Upper lobe of right lung (tissue), 1 donor: ENCODE measurements around the gene GRAMD1B. TPM values are rescaled to one million over a fixed set of nuclear protein-coding genes. Genes with fewer than 3 reads are reported as not detected.
A peak's percentile ranks its signal among the peaks of the same experiment; 100 is the strongest.

Source experiments
- ATAC-seq: fragments of 200-7000 bp; cut with Tn5 transposase; one replicate; pipeline ENCODE4 v1.9.1; 2020; ENCODE audit warnings: mild to moderate bottlenecking, moderate library complexity
- DNase-seq: peaks from one replicate; pipeline ENCODE4 v3.0.0-alpha.2; 2020
- H3K27ac ChIP-seq: fragments of 200-600 bp; one replicate; pipeline ENCODE4 v1.8.0; 2022
- H3K27me3 ChIP-seq: fragments of 200-600 bp; one replicate; pipeline ENCODE4 v1.8.0; 2022; ENCODE audit warnings: mild to moderate bottlenecking
- H3K36me3 ChIP-seq: fragments of 200-600 bp; one replicate; pipeline ENCODE4 v1.8.0; 2022
- H3K4me1 ChIP-seq: fragments of 200-600 bp; one replicate; pipeline ENCODE4 v1.8.0; 2022
- H3K4me3 ChIP-seq: fragments of 200-600 bp; one replicate; pipeline ENCODE4 v1.8.0; 2022; ENCODE audit warnings: mild to moderate bottlenecking
- H3K9me3 ChIP-seq: fragments of 200-600 bp; one replicate; pipeline ENCODE4 v1.8.0; 2022
- intact Hi-C: fragments of 100-400 bp; cut with DNase I; formaldehyde crosslinking; loops from one replicate; pipeline ENCODE4 v1.11.0; 2022
- microRNA-seq: library from miRNA; unstranded; fragments of <30 nt; microRNA quantifications from one replicate; pipeline ENCODE4 v1.2.0, GENCODE V29; 2020; ENCODE audit warnings: borderline microRNAs expressed
- total RNA-seq: library from RNA; stranded (reverse); fragmentation: NEBNext Ultra II Directional; extraction: Animal tissue kit (Norgen Biotek cat#: 25700); gene quantifications from one replicate; pipeline ENCODE4 v1.2.1, GENCODE V29; 2021
- TF ChIP-seq, protein P1 (sequence below): fragments of 200-600 bp; IDR thresholded peaks from one replicate; pipeline ENCODE4 v1.8.0; 2022; ENCODE audit warnings: antibody characterized with exemption
- donor health status: DM: no; HTN: yes; CAD: no; lungs with severe emphysema.

Gene GRAMD1B
- total RNA-seq, 1 donor from 2014 or later = 4.8 TPM

DNA sequence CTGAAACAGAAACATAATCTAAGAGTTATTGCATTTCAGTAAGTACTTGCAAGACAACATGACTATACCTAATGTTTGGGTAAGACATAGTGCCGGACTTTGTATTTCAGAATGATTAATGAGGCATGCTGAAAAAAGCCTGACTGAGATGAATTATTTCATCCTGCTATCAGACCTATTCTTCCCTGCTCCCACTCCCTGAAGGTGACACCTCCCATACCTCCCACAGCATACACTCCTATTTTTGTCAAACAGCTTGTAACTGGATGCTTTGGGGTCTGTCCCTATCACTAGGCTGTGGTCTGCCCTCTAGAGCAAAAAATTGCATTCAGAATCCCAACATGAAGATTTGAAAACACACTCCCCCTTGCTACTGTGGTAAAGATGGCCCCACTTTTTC, 235.2 kb downstream of the GRAMD1B start:
- Histone ChIP-seq H3K27ac (no peak overlapping the region), H3K9me3 (no peaks in the 10 kb centered on the region), H3K27me3 (no peaks in the 10 kb centered on the region), H3K4me3 (no peak overlapping the region), H3K36me3 (no peaks in the 10 kb centered on the region), H3K4me1 (no peaks in the 10 kb centered on the region)
- DNase-seq (no peak), ATAC-seq (no peak)
- TF ChIP-seq, protein P1, sequence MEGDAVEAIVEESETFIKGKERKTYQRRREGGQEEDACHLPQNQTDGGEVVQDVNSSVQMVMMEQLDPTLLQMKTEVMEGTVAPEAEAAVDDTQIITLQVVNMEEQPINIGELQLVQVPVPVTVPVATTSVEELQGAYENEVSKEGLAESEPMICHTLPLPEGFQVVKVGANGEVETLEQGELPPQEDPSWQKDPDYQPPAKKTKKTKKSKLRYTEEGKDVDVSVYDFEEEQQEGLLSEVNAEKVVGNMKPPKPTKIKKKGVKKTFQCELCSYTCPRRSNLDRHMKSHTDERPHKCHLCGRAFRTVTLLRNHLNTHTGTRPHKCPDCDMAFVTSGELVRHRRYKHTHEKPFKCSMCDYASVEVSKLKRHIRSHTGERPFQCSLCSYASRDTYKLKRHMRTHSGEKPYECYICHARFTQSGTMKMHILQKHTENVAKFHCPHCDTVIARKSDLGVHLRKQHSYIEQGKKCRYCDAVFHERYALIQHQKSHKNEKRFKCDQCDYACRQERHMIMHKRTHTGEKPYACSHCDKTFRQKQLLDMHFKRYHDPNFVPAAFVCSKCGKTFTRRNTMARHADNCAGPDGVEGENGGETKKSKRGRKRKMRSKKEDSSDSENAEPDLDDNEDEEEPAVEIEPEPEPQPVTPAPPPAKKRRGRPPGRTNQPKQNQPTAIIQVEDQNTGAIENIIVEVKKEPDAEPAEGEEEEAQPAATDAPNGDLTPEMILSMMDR = no peak
- intact Hi-C loops = no loop called here

DNA sequence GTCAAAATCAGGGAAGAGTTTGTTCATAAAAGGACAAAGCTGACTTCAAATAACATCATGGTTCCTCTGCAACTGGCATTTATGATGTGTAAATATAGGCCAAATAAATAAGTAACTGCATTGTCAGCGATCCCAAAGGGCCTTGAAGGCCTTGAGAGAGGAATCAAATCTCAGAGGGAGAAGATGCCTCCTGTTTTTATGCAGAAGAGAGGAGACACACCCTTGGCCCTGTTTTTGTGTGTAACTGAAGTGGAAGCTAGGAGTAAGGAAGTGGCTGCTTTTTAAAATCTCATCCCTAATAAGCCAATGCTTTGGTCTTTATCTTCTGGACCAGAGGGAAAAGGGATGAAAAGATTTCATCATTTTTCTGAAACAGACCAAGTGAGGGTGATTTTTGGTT, 240.0 kb downstream of the GRAMD1B start:
- intact Hi-C loops = no loop called here
- TF ChIP-seq, protein P1 = no peak
- no peaks in the 10 kb centered on the region for H3K36me3 ChIP-seq

DNA sequence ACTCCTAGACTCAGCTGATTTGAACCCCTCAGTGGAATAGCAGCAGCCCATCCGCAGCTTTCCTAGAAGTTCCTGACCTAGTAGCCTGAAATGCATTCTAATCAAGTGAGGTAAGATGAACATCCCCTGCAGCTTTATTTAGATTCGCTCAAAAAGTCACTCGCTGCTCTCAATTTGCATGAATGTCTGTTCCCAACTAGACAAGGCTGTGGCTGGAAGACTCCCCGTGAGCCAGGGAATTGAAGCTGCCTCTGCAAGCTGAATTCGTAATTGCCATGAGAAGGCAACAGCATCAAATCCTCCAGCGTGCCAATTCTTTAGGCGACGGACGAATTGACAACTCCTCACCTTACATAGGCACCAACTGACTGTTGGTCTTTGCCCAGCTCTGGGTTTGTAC, 241.5 kb downstream of the GRAMD1B start:
- H3K27me3 ChIP-seq = peaks cover 14% of the 10 kb centered on the region
- intact Hi-C loops = no loop called here
- DNase-seq (no peak), ATAC-seq (no peak)
- H3K4me1 ChIP-seq = no peaks in the 10 kb centered on the region
- no peaks in the 10 kb centered on the region for H3K36me3 ChIP-seq
- H3K4me3 ChIP-seq = no peak overlapping the region
- H3K27ac ChIP-seq = no peak overlapping the region
- TF ChIP-seq, protein P1 = no peak
- no peaks in the 10 kb centered on the region for H3K9me3 ChIP-seq

More for the DNA sequence above, 240.0 kb downstream of the GRAMD1B start:
- H3K27me3 ChIP-seq = peaks cover 8% of the 10 kb centered on the region
- ATAC-seq (no peak), DNase-seq (no peak)
- no peak overlapping the region for H3K27ac ChIP-seq
- no peak overlapping the region for H3K4me3 ChIP-seq
- H3K9me3 ChIP-seq = no peaks in the 10 kb centered on the region
- no peaks in the 10 kb centered on the region for H3K4me1 ChIP-seq

DNA sequence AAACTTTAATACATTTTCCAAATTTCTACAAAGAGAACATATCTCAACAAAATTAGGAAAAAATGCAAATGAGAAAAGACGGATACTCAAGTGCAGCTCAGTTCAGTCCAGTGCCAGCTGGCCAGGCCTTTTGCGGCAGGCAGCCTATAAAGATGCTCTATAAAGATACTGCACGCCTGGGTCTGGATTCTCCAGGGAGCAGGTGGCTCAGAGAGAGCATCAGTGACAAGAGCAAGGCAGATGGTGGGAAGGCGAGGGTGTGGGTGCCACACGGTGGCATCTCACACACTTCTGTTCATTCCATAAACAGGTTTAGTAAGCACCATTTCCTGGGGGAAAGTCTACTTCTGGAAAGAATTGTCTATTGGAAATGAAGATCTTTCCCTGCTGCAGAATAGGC, 242.5 kb downstream of the GRAMD1B start:
- ATAC-seq (no peak), DNase-seq (no peak)
- peaks cover 14% of the 10 kb centered on the region for H3K27me3 ChIP-seq
- intact Hi-C loops = no loop called here
- H3K9me3 ChIP-seq = no peaks in the 10 kb centered on the region
- H3K4me3 ChIP-seq = no peak overlapping the region
- H3K4me1 ChIP-seq = no peaks in the 10 kb centered on the region
- TF ChIP-seq, protein P1 = no peak
- no peak overlapping the region for H3K27ac ChIP-seq
- no peaks in the 10 kb centered on the region for H3K36me3 ChIP-seq

DNA sequence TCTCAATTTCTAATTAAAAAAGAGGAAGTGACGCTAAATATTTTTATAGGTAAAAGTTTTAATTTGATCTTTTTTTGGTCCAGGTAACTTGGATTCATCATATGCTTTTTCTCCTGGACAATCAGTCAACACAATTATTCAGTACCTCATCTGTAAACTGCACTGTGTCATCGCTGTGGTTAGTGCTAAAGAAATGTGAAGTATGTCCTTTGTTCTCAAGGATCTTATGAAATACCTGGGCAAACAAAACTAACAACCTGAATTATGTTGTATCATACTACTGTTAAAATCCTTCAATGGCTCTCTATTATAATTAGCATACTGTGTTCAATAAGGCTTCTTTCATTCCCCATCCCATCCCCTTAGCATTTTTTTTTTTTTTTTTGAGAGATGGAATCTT, 244.2 kb downstream of the GRAMD1B start:
- DNase-seq (no peak), ATAC-seq (peak; percentile 56)
- Histone ChIP-seq H3K27ac (no peak overlapping the region), H3K4me3 (no peak overlapping the region), H3K27me3 (peaks cover 14% of the 10 kb centered on the region), H3K4me1 (no peaks in the 10 kb centered on the region), H3K36me3 (no peaks in the 10 kb centered on the region), H3K9me3 (no peaks in the 10 kb centered on the region)
- intact Hi-C loops = no loop called here
- TF ChIP-seq, protein P1 = no peak

Small RNAs within 50 kb of the gene (microRNA-seq; reads per million reads assigned to microRNA genes)
- not detected for gene MIR4493

Other genes starting within 250 kb of the GRAMD1B start
- 17.6 TPM for gene CLMP, start 235.0 kb upstream of the GRAMD1B start, total RNA-seq
- 3.2 TPM for gene SCN3B, start 224.4 kb downstream of the GRAMD1B start, total RNA-seq